ENCODE measurements around the gene OTOP2.

Gene OTOP2

DNA sequence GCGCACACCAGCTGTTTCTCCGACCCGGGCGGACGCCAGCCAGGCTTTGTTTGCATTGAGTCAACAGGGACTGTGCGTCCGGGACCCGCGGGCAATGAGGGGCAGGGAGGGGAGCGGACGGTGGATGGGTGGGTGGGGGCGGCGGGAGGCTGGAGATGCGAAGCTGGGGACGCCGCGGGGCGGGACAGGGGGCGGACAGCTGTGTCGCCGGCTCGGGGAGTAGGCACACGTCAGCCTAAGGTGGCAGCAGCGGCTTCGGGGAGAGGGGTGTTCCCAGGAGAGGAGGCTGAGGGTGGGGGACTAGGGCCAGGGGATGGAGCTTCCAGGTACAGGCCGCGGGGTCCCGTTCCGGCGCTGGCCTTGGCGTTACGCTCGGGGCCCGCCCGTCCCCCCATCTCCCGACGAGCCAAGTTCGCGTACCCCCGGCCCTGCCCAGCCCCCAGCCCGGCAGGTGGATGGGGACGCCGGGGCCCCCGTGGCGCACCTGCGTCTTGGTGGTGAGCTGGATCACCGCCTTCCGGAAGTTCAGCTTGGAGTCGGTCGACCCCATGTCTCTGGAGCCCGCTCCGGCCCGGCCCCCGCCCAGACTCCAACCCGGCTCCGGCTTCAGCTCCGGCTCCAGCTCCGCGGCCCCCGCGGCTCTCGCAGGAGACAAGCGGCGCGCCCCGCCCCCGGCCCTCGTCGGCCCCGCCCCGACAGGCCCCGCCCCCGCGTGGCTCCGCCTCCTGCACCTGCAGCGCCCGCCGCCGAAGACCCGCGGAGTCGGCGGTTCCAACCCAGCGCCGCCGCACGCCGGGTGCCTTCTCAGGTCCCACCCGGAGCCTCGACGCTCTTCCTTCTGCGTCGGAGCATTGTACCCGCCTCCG is 48.3 kb downstream of the OTOP2 start, which contains the start of gene HID1:
Gene HID1, minus strand, starts transcription at position 653 of the 866 bp plus-strand sequence. Its CDS starts 103 bp downstream, at position 550.
- Histone ChIP-seq H3K79me2 (ENCODE audit: control insufficient read depth, insufficient read depth, low read length) (no peaks in the 10 kb centered on the region), H3K56ac (ENCODE audit: low read length) (peak within 1 kb of the TSS; percentile 60), H2BK120ac (ENCODE audit: low read depth, low read length) (no peak within 1 kb of the TSS), H3K4ac (ENCODE audit: low read depth, low read length) (no peak within 1 kb of the TSS), H2BK15ac (replicated peaks; ENCODE audit: low read depth) (no peak within 1 kb of the TSS), H3K4me2 (ENCODE audit: low read length) (peak within 1 kb of the TSS; percentile 44), H3K9ac (ENCODE audit: low read length) (peak within 1 kb of the TSS; percentile 36), H4K5ac (ENCODE audit: low read length) (no peak within 1 kb of the TSS), H3K23ac (ENCODE audit: low read length) (no peak within 1 kb of the TSS), H3K4me3 (ENCODE audit: low read length) (no peak within 1 kb of the TSS), H3K79me1 (ENCODE audit: low read length) (no peaks in the 10 kb centered on the region), H3K36me3 (ENCODE audit: control insufficient read depth, insufficient read depth, low read length) (no peaks in the 10 kb centered on the region), H2BK5ac (ENCODE audit: low read length) (no peak within 1 kb of the TSS), H3K18ac (ENCODE audit: low read length) (no peak within 1 kb of the TSS), H3K27me3 (ENCODE audit: insufficient read depth, low read length, poor library complexity) (peaks cover 6% of the 10 kb centered on the region), H3K4me1 (ENCODE audit: control insufficient read depth, low read depth, low read length) (peaks cover 3% of the 10 kb centered on the region), H3K27ac (ENCODE audit: low read depth, low read length) (no peak within 1 kb of the TSS), H2AK5ac (ENCODE audit: low read length) (no peak within 1 kb of the TSS), H4K8ac (ENCODE audit: low read depth, low read length) (no peak within 1 kb of the TSS)
- DNase-seq: peak; percentile 74
- no CpG with 5 or more reads among the region's 95 CpGs for WGBS (ENCODE audit: extremely low coverage, insufficient coverage, low lambda C conversion rate)

DNA sequence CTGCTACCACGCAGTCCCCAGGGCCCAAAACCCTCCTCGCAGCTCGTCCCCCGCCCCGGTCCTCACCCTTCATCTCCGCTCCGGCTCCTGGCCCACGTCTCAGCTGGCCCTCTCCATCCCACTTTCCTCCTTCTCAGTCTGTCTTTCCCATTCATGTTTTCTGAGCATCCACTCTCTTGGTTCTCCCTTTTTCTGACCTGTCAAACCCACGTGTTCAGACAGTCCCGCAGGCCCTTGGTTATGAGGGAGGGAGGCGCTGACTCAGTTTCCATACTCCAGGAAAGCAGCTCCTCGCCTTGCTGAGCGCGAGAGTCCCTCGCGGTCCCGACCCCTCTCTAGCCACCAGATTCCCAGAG is 48.9 kb downstream of the OTOP2 start:
- no CpG with 5 or more reads among the region's 17 CpGs for WGBS (ENCODE audit: extremely low coverage, insufficient coverage, low lambda C conversion rate)
- Histone ChIP-seq H3K4me2 (ENCODE audit: low read length) (no peak overlapping the region), H3K36me3 (ENCODE audit: control insufficient read depth, insufficient read depth, low read length) (no peaks in the 10 kb centered on the region), H2BK5ac (ENCODE audit: low read length) (no peak overlapping the region), H3K56ac (ENCODE audit: low read length) (no peak overlapping the region), H2AK5ac (ENCODE audit: low read length) (no peak overlapping the region), H4K8ac (ENCODE audit: low read depth, low read length) (no peak overlapping the region), H3K79me1 (ENCODE audit: low read length) (no peaks in the 10 kb centered on the region), H2BK120ac (ENCODE audit: low read depth, low read length) (no peak overlapping the region), H3K4me1 (ENCODE audit: control insufficient read depth, low read depth, low read length) (peaks cover 3% of the 10 kb centered on the region), H3K9ac (ENCODE audit: low read length) (no peak overlapping the region), H3K27ac (ENCODE audit: low read depth, low read length) (no peak overlapping the region), H3K27me3 (ENCODE audit: insufficient read depth, low read length, poor library complexity) (peaks cover 6% of the 10 kb centered on the region), H3K79me2 (ENCODE audit: control insufficient read depth, insufficient read depth, low read length) (no peaks in the 10 kb centered on the region), H2BK15ac (replicated peaks; ENCODE audit: low read depth) (no peak overlapping the region), H4K5ac (ENCODE audit: low read length) (no peak overlapping the region), H3K23ac (ENCODE audit: low read length) (no peak overlapping the region), H3K4me3 (ENCODE audit: low read length) (no peak overlapping the region), H3K4ac (ENCODE audit: low read depth, low read length) (no peak overlapping the region), H3K18ac (ENCODE audit: low read length) (no peak overlapping the region)
- DNase-seq: no peak

DNA sequence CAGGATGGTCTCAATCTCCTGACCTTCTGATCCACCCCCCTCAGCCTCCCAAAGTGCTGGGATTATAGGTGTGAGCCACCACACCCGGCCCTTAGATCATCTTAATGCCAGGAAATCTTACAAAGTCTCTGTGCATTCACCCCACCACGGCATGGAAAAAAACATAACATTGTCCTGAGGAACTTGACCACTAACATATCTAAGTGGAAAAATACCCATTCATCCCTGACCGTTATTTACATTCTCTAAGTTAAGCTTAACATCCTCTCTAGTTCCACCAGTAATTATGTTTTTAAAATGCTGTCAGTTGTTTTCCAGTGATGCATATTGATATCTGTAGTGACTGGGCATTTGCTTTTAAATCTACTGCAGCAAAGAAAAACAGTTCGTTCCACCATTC is 51.9 kb downstream of the OTOP2 start:
- DNase-seq: no peak
- Histone ChIP-seq H3K4me1 (ENCODE audit: control insufficient read depth, low read depth, low read length) (no peaks in the 10 kb centered on the region), H3K18ac (ENCODE audit: low read length) (no peak overlapping the region), H3K4me3 (ENCODE audit: low read length) (no peak overlapping the region), H2BK15ac (replicated peaks; ENCODE audit: low read depth) (no peak overlapping the region), H3K23ac (ENCODE audit: low read length) (no peak overlapping the region), H3K9ac (ENCODE audit: low read length) (no peak overlapping the region), H2BK120ac (ENCODE audit: low read depth, low read length) (no peak overlapping the region), H2BK5ac (ENCODE audit: low read length) (no peak overlapping the region), H3K36me3 (ENCODE audit: control insufficient read depth, insufficient read depth, low read length) (no peaks in the 10 kb centered on the region), H4K5ac (ENCODE audit: low read length) (no peak overlapping the region), H3K27ac (ENCODE audit: low read depth, low read length) (no peak overlapping the region), H3K4me2 (ENCODE audit: low read length) (no peak overlapping the region), H3K4ac (ENCODE audit: low read depth, low read length) (no peak overlapping the region), H3K79me2 (ENCODE audit: control insufficient read depth, insufficient read depth, low read length) (no peaks in the 10 kb centered on the region), H3K56ac (ENCODE audit: low read length) (no peak overlapping the region), H2AK5ac (ENCODE audit: low read length) (no peak overlapping the region), H3K27me3 (ENCODE audit: insufficient read depth, low read length, poor library complexity) (peaks cover 6% of the 10 kb centered on the region), H4K8ac (ENCODE audit: low read depth, low read length) (no peak overlapping the region), H3K79me1 (ENCODE audit: low read length) (no peaks in the 10 kb centered on the region)
- no CpG with 5 or more reads among the region's 4 CpGs for WGBS (ENCODE audit: extremely low coverage, insufficient coverage, low lambda C conversion rate)

DNA sequence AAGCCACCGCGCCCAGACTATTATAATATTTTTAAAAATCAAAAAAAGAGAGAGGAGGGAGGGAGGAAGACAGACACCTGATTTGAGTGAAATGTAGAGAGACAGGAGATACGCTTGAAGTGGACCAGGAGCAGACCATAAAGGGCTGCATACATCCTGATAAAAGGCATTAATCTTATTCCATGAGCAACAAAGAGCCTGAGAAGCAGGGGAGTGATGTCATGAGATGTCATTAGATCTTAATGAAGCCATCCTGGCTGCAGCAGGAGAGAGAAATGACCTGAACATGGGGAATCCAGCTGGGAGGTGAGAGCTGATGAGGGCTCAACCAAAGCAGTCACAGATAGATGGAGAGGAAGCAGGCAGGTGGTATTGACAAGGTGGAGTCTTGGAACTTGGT is 53.7 kb downstream of the OTOP2 start:
- H3K18ac ChIP-seq (ENCODE audit: low read length): no peak overlapping the region
- no peak overlapping the region for H3K27ac ChIP-seq (ENCODE audit: low read depth, low read length)
- H2BK5ac ChIP-seq (ENCODE audit: low read length): no peak overlapping the region
- H3K56ac ChIP-seq (ENCODE audit: low read length): no peak overlapping the region
- H3K4ac ChIP-seq (ENCODE audit: low read depth, low read length): no peak overlapping the region
- no peak overlapping the region for H2BK120ac ChIP-seq (ENCODE audit: low read depth, low read length)
- no peak for DNase-seq
- H3K23ac ChIP-seq (ENCODE audit: low read length): no peak overlapping the region
- WGBS (ENCODE audit: extremely low coverage, insufficient coverage, low lambda C conversion rate): no CpG with 5 or more reads among the region's 3 CpGs
- no peaks in the 10 kb centered on the region for H3K79me1 ChIP-seq (ENCODE audit: low read length)
- no peaks in the 10 kb centered on the region for H3K4me1 ChIP-seq (ENCODE audit: control insufficient read depth, low read depth, low read length)
- H4K5ac ChIP-seq (ENCODE audit: low read length): no peak overlapping the region
- H2AK5ac ChIP-seq (ENCODE audit: low read length): no peak overlapping the region
- no peak overlapping the region for H3K9ac ChIP-seq (ENCODE audit: low read length)
- H3K36me3 ChIP-seq (ENCODE audit: control insufficient read depth, insufficient read depth, low read length): no peaks in the 10 kb centered on the region
- no peak overlapping the region for H4K8ac ChIP-seq (ENCODE audit: low read depth, low read length)
- no peak overlapping the region for H3K4me3 ChIP-seq (ENCODE audit: low read length)
- no peaks in the 10 kb centered on the region for H3K79me2 ChIP-seq (ENCODE audit: control insufficient read depth, insufficient read depth, low read length)
- no peak overlapping the region for H2BK15ac ChIP-seq (replicated peaks; ENCODE audit: low read depth)
- H3K4me2 ChIP-seq (ENCODE audit: low read length): no peak overlapping the region
- H3K27me3 ChIP-seq (ENCODE audit: insufficient read depth, low read length, poor library complexity): peaks cover 4% of the 10 kb centered on the region

DNA sequence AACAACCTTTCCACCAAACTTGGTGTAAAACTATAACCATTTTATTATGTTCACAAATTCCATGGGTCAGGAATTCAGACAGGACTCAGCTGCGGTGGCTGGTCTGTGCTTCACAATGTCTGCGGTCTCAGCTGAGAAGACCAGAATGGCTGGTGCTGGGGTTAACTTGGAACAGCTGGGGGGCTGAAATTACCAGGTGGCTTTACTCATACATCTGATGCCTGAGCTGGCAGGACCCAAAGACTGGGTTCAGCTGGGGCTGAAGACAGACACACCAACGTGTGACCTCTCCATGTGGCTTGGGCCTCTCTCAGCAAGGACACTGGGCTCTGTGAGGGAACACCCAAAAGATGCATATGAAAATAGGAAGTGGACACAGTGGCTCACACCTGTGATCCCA is 54.2 kb downstream of the OTOP2 start:
- Histone ChIP-seq H3K27ac (ENCODE audit: low read depth, low read length) (no peak overlapping the region), H3K56ac (ENCODE audit: low read length) (no peak overlapping the region), H3K23ac (ENCODE audit: low read length) (no peak overlapping the region), H2BK120ac (ENCODE audit: low read depth, low read length) (no peak overlapping the region), H2BK15ac (replicated peaks; ENCODE audit: low read depth) (no peak overlapping the region), H3K9ac (ENCODE audit: low read length) (no peak overlapping the region), H3K4me3 (ENCODE audit: low read length) (no peak overlapping the region), H3K4me1 (ENCODE audit: control insufficient read depth, low read depth, low read length) (no peaks in the 10 kb centered on the region), H3K79me2 (ENCODE audit: control insufficient read depth, insufficient read depth, low read length) (no peaks in the 10 kb centered on the region), H3K79me1 (ENCODE audit: low read length) (no peaks in the 10 kb centered on the region), H2BK5ac (ENCODE audit: low read length) (no peak overlapping the region), H3K4ac (ENCODE audit: low read depth, low read length) (no peak overlapping the region), H3K18ac (ENCODE audit: low read length) (no peak overlapping the region), H3K36me3 (ENCODE audit: control insufficient read depth, insufficient read depth, low read length) (no peaks in the 10 kb centered on the region), H3K27me3 (ENCODE audit: insufficient read depth, low read length, poor library complexity) (peaks cover under 1% of the 10 kb centered on the region), H3K4me2 (ENCODE audit: low read length) (no peak overlapping the region), H4K5ac (ENCODE audit: low read length) (no peak overlapping the region), H2AK5ac (ENCODE audit: low read length) (no peak overlapping the region), H4K8ac (ENCODE audit: low read depth, low read length) (no peak overlapping the region)
- WGBS (ENCODE audit: extremely low coverage, insufficient coverage, low lambda C conversion rate): no CpG with 5 or more reads among the region's 3 CpGs
- no peak for DNase-seq

Measured in mesendoderm (in vitro differentiated cells).